HCT116 (cell line): ENCODE results near the gene DIS3L2. TPM values are rescaled to one million over a fixed set of nuclear protein-coding genes. Genes with fewer than 3 reads are reported as not detected.

Experiments used
- ATAC-seq: fragments of 200-7000 bp; cut with Tn5 transposase; 2 replicates; pipeline ENCODE4 v1.9.1; 2020; ENCODE audit warnings: mild to moderate bottlenecking, moderate library complexity
- BruUV-seq: library from RNA; stranded (reverse); fragments of 400-500 nt; replicated peaks from 2 replicates; lab custom pipeline; 2021; lab: Mats Ljungman, UMichigan
- CTCF ChIA-PET: fragments of 300-600 bp; sonication (Branson Sonifier 250); formaldehyde crosslinking; loops from one replicate; lab custom pipeline; 2021; ENCODE audit warnings: antibody characterized with exemption; lab: Charles Lee
- POLR2A ChIA-PET: fragments of 300-600, 350-600 bp; sonication (Branson Sonifier 250); formaldehyde crosslinking; loops from one replicate; lab custom pipeline; 2021; ENCODE audit warnings: antibody characterized with exemption; lab: Charles Lee
- RAD21 ChIA-PET, 2 experiments: fragments of 300-600 bp; sonication (Branson Sonifier 250); formaldehyde crosslinking; loops; one replicate each; lab custom pipeline; 2023; ENCODE audit warnings: low total read pairs in 2 of 2; ENCODE audit not compliant: uncharacterized antibody in 2 of 2, unreplicated experiment in 2 of 2, low non-redundant PET in 1 of 2; lab: Charles Lee
- DNase-seq: peaks from one replicate; pipeline ENCODE4 v3.0.0-alpha.2; 2010; ENCODE audit warnings: low read depth, low spot score
- H2AFZ ChIP-seq: fragments of 200-600 bp; shearing (Covaris generic), sonication (generic); 2 replicates; pipeline ENCODE4 v1.6.1; 2017; ENCODE audit warnings: low read depth, mixed run types, mixed read lengths, antibody characterized with exemption, low read length; ENCODE audit not compliant: poor library complexity, severe bottlenecking
- H3K27ac ChIP-seq: 2 replicates; pipeline ENCODE4 v1.5.1; 2012; ENCODE audit warnings: low read depth, low read length
- H3K27me3 ChIP-seq: fragments of 200-600 bp; sonication (generic); 2 replicates; pipeline ENCODE4 v1.6.1; 2016; ENCODE audit warnings: mixed run types, low read length, mixed read lengths; ENCODE audit not compliant: insufficient read depth
- H3K36me3 ChIP-seq, 2 experiments: fragments of 200-500 bp in 1 of 2; fragments of 200-600 bp in 1 of 2; sonication (Bioruptor generic) in 1 of 2; sonication (generic) in 1 of 2; 2 replicates each; pipeline versions ENCODE4 v1.5.1 to v1.6.1; 2014 to 2016; ENCODE audit warnings: low read length in 2 of 2, inconsistent platforms in 1 of 2, mixed read lengths in 1 of 2, mixed run types in 1 of 2; ENCODE audit not compliant: insufficient read depth in 2 of 2, control insufficient read depth in 1 of 2
- H3K4me1 ChIP-seq, 2 experiments: fragments of 200-600 bp in 1 of 2; sonication (generic) in 1 of 2; 2 replicates each; pipeline versions ENCODE4 v1.5.1 to v1.6.1; 2012 to 2017; ENCODE audit warnings: low read length in 2 of 2, inconsistent platforms in 1 of 2, mild to moderate bottlenecking in 1 of 2, mixed read lengths in 1 of 2, mixed run types in 1 of 2, moderate library complexity in 1 of 2; ENCODE audit not compliant: insufficient read depth in 2 of 2, control insufficient read depth in 1 of 2
- H3K4me2 ChIP-seq: fragments of 200-600 bp; sonication (generic); 2 replicates; pipeline ENCODE4 v1.6.1; 2017; ENCODE audit warnings: mixed run types, low read length, mixed read lengths
- H3K4me3 ChIP-seq, 2 experiments: fragments of 200-600 bp in 1 of 2; sonication (generic) in 1 of 2; replicated peaks in 1 of 2; 2 replicates each; pipeline ENCODE4 v1.5.1; 2011 to 2016; ENCODE audit warnings: low read length in 2 of 2, control low read depth in 1 of 2, low read depth in 1 of 2, mild to moderate bottlenecking in 1 of 2, mixed read lengths in 1 of 2, mixed run types in 1 of 2
- H3K79me2 ChIP-seq: fragments of 200-600 bp; sonication (generic); 2 replicates; pipeline ENCODE4 v1.6.1; 2017; ENCODE audit warnings: mild to moderate bottlenecking, mixed run types, low read length, moderate library complexity, mixed read lengths; ENCODE audit not compliant: insufficient read depth
- H3K9ac ChIP-seq: fragments of 200-600 bp; sonication (generic); 2 replicates; pipeline ENCODE4 v1.6.1; 2016; ENCODE audit warnings: low read length, mixed read lengths
- H3K9me2 ChIP-seq: fragments of 200-600 bp; sonication (generic), shearing (Covaris generic); 2 replicates; pipeline ENCODE4 v1.6.1; 2017; ENCODE audit warnings: mixed run types, mild to moderate bottlenecking, moderate library complexity; ENCODE audit not compliant: insufficient read depth
- H3K9me3 ChIP-seq, 2 experiments: fragments of 200-500 bp in 1 of 2; fragments of 200-600 bp in 1 of 2; sonication (Bioruptor generic) in 1 of 2; sonication (generic) in 1 of 2; 2 replicates each; pipeline ENCODE4 v1.6.1; 2014 to 2017; ENCODE audit warnings: low read length in 2 of 2, mixed read lengths in 2 of 2, inconsistent platforms in 1 of 2, low read depth in 1 of 2, mild to moderate bottlenecking in 1 of 2, mixed run types in 1 of 2, moderate library complexity in 1 of 2; ENCODE audit not compliant: control insufficient read depth in 1 of 2, insufficient read depth in 1 of 2
- H4K20me1 ChIP-seq: fragments of 200-600 bp; sonication (generic), shearing (Covaris generic); 2 replicates; pipeline ENCODE4 v1.6.1; 2017; ENCODE audit warnings: mixed run types, mild to moderate bottlenecking, moderate library complexity; ENCODE audit not compliant: insufficient read depth
- CTCF ChIP-seq, 3 experiments: fragments of 200-600 bp in 1 of 3; sonication (generic) in 1 of 3; IDR thresholded peaks in 2 of 3; conservative IDR thresholded peaks in 1 of 3; 2 replicates each; pipeline ENCODE4 v1.5.1; 2012 to 2017; ENCODE audit warnings: low read depth in 2 of 3, low read length in 2 of 3, antibody characterized with exemption in 1 of 3, borderline replicate concordance in 1 of 3, control low read depth in 1 of 3, mild to moderate bottlenecking in 1 of 3, mixed read lengths in 1 of 3, mixed run types in 1 of 3, moderate library complexity in 1 of 3; ENCODE audit not compliant: insufficient read depth in 1 of 3
- RAD21 ChIP-seq: IDR thresholded peaks from 2 replicates; pipeline ENCODE4 v1.6.1; 2012; ENCODE audit warnings: low read depth, mild to moderate bottlenecking
- REST ChIP-seq: IDR thresholded peaks from 2 replicates; pipeline ENCODE4 v1.6.1; 2012; ENCODE audit warnings: low read depth
- YY1 ChIP-seq: IDR thresholded peaks from 2 replicates; pipeline ENCODE4 v1.6.1; 2011; ENCODE audit warnings: low read length, low read depth, moderate library complexity, mild to moderate bottlenecking; ENCODE audit not compliant: insufficient replicate concordance; ENCODE audit errors: extremely low read depth
- intact Hi-C: fragments of 100-400 bp; cut with micrococcal nuclease; formaldehyde crosslinking; loops from 2 replicates; pipeline ENCODE4 v1.10.0; 2022
- total RNA-seq: library from RNA; stranded (reverse); gene quantifications from one replicate; pipeline ENCODE4 v1.2.1, GENCODE V29; 2021; ENCODE audit not compliant: unreplicated experiment

DIS3L2 gene
- total RNA-seq, 1 experiment from 2014 or later = 42.5 TPM

- ChIA-PET RAD21 (no interaction called here), POLR2A (no interaction called here)
- TF ChIP-seq YY1 (no peak), RAD21 (no peak), REST (no peak), CTCF (IDR thresholded peaks at IDR 0.05 in 2 of 3, conservative IDR thresholded peaks at IDR 0.05 in 1 of 3; ENCODE audit: borderline replicate concordance in 1 of 3, insufficient read depth in 1 of 3, low read depth in 2 of 3, low read length in 2 of 3) (no peak)
These were observed 334.5 kb downstream of the DIS3L2 start for GRCh38 chr2:232295971-232296370.

More at GRCh38 chr2:232295971-232296370, 334.5 kb downstream of the DIS3L2 start:
- Histone ChIP-seq H3K9me3 (no peaks in the 10 kb centered on the region), H3K9me2 (no peaks in the 10 kb centered on the region), H4K20me1 (no peaks in the 10 kb centered on the region), H3K27me3 (no peaks in the 10 kb centered on the region), H3K4me2 (no peak overlapping the region), H3K79me2 (no peaks in the 10 kb centered on the region), H3K9ac (no peak overlapping the region), H3K4me1 (no peaks in the 10 kb centered on the region), H2AFZ (no peak overlapping the region), H3K36me3 (no peaks in the 10 kb centered on the region), H3K4me3 (no peak overlapping the region), H3K27ac (no peak overlapping the region)
- intact Hi-C loops = no loop called here
- CTCF ChIA-PET = no interaction called here
- BruUV-seq = no TSS peak
- ATAC-seq = no peak
- DNase-seq = no peak
